Sigmoid colon (tissue), 4 donors: ENCODE data around the gene SIM2.

Source experiments
- CTCF ChIP-seq, 4 experiments: fragments of 450-650 bp in 3 of 4; fragments of 200-600 bp in 1 of 4; IDR thresholded peaks; one replicate each; pipeline ENCODE4 v1.5.1; 2016 to 2019; ENCODE audit warnings: antibody characterized with exemption in 4 of 4, mild to moderate bottlenecking in 3 of 4, moderate library complexity in 2 of 4
- EP300 ChIP-seq, 4 donors: sonication (generic); formaldehyde crosslinking; IDR thresholded peaks; one replicate each; pipeline ENCODE4 v1.6.1; 2017; ENCODE audit warnings: antibody characterized with exemption in 4 of 4

GRCh38 chr21:36761685-36762084 lies 62.8 kb downstream of the SIM2 start:
- TF ChIP-seq CTCF (IDR thresholded peaks at IDR 0.05) (no peak), EP300 (IDR thresholded peaks at IDR 0.05) (no peak)
